HEK293 (cell line): ENCODE measurements around the gene MYADML2.

Experiments used
- GFI1B ChIP-seq: fragments of 450-650 bp; formaldehyde crosslinking; IDR thresholded peaks from 2 replicates; pipeline ENCODE4 v1.5.1; 2016; ENCODE audit warnings: missing biosample characterization, missing genetic modification characterization
- ZNF585B ChIP-seq: fragments of 450-650 bp; formaldehyde crosslinking; IDR thresholded peaks from 2 replicates; pipeline ENCODE4 v1.5.1; 2016; ENCODE audit warnings: missing biosample characterization, missing genetic modification characterization
- TF ChIP-seq, protein P1 (sequence below): fragments of 450-650 bp; formaldehyde crosslinking; IDR thresholded peaks from 2 replicates; pipeline ENCODE4 v1.5.1; 2016; ENCODE audit warnings: missing biosample characterization, missing genetic modification characterization
- TF ChIP-seq, protein P2 (sequence below): fragments of 450-650 bp; IDR thresholded peaks from 2 replicates; pipeline ENCODE4 v1.5.1; 2018; ENCODE audit warnings: missing biosample characterization, mild to moderate bottlenecking, missing genetic modification characterization

DNA sequence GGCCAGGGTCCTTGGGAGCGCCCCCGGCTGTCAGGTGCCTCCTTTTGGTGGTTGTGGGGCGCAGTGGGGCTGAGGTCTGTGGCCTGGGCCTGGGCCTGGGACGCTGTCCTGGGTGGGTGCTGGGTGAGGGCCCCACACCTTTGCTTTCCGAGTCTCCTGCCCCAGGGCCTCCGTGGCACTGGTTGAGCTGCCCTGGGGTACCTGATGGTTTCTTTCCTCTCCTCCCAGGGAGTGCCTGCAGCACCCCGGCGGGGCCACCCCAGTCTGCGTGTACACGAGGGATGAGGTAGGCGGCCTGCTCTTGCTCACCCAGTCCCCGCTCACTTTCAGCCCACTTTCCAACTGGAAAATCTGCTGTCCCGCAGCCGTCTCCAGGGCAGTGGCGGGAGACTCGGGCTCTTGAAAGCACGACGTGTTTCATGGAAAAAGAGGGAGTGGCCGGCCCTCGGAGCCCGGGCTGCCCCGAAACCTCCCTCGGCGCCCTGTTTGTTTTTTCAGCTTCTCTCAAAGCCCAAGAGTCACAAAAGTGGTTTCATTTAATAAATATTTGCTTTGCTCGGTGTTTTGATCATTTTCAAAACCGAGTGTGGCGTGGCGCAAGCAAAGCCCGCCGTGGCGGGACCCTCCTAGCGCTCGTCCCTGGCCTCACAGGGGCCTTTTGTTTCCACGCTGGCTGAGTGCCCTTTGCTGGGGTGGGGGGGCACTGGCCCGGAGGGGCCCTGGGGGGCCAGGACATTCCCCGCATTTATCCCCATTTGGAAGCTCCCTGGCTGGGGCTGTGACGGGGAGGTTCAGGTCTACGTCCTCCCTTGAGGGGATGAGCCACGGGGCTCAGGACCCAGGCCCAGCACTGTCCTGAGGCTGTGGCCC is 47.8 kb upstream of the MYADML2 start:
- TF ChIP-seq, protein P1, sequence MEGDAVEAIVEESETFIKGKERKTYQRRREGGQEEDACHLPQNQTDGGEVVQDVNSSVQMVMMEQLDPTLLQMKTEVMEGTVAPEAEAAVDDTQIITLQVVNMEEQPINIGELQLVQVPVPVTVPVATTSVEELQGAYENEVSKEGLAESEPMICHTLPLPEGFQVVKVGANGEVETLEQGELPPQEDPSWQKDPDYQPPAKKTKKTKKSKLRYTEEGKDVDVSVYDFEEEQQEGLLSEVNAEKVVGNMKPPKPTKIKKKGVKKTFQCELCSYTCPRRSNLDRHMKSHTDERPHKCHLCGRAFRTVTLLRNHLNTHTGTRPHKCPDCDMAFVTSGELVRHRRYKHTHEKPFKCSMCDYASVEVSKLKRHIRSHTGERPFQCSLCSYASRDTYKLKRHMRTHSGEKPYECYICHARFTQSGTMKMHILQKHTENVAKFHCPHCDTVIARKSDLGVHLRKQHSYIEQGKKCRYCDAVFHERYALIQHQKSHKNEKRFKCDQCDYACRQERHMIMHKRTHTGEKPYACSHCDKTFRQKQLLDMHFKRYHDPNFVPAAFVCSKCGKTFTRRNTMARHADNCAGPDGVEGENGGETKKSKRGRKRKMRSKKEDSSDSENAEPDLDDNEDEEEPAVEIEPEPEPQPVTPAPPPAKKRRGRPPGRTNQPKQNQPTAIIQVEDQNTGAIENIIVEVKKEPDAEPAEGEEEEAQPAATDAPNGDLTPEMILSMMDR: no peak
- TF ChIP-seq GFI1B (tag by site-specific recombination): no peak
- TF ChIP-seq ZNF585B: no peak
- TF ChIP-seq, protein P2, sequence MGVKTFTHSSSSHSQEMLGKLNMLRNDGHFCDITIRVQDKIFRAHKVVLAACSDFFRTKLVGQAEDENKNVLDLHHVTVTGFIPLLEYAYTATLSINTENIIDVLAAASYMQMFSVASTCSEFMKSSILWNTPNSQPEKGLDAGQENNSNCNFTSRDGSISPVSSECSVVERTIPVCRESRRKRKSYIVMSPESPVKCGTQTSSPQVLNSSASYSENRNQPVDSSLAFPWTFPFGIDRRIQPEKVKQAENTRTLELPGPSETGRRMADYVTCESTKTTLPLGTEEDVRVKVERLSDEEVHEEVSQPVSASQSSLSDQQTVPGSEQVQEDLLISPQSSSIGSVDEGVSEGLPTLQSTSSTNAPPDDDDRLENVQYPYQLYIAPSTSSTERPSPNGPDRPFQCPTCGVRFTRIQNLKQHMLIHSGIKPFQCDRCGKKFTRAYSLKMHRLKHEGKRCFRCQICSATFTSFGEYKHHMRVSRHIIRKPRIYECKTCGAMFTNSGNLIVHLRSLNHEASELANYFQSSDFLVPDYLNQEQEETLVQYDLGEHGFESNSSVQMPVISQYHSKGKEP (tag by site-specific recombination): no peak
